HG03066 (cell line): ENCODE measurements around the gene ITGB1.
"Not testable (repeated sequence)": the region's sequence is repeated elsewhere in the genome, so short reads cannot be mapped to it uniquely, and the experiment has no call there.

ENCODE experiments used
- ATAC-seq: cut with Tn5 transposase; IDR thresholded peaks from one replicate; pipeline ENCODE4 v1.9.1; 2021; ENCODE audit warnings: low read depth; ENCODE audit not compliant: unreplicated experiment

Gene ITGB1

DNA sequence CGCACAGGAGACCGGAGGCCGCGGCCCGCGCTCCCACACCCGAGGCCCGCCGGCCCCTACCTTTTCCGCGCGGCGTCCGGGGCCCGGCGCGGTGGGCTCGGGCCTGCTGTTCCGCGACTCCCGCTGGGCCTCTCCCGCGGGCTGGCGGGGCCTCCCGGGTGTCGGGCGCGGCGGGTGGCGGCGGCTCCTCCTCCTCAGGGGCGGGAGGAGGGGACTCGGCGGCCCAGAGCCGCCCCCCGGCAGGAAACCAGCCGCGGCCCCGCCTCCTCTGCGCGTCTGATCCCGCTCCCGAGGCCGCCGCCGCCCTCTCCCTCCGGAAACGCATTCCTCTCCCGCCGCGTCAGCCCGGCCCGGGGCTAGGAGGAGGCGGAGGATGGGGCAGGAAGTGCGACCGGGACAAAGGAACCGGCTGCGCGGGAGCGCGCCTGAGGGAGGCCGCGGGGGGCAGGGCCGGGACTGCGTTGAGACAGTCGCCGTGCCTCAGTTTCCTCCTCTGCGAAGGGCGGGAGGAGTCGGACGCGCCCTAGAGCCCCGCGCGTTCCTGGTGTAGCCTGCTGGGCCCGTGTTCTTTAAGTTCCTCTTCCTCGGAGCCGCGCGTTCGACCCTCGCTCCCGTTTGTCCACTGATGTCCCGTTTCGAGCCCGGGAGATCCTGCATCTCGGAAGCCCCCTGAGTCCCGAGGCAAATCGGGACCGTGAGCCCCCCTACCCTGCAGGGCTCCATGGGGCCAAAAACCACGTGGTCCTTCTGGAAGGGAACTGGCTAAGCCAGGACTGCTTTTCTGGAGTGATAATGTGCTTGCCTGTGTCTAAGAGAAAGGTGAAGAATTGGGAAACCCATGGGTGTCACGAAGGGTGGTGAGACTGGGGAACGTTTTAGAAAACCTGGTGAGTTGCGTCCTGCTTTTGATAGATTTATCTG lies at the start of gene ITGB1:
ITGB1 (minus strand) TSS at position 146 of the 921 bp plus-strand sequence. CDS start 22,672 bp downstream, outside the sequence.
- ATAC-seq, result peak; percentile 71

DNA sequence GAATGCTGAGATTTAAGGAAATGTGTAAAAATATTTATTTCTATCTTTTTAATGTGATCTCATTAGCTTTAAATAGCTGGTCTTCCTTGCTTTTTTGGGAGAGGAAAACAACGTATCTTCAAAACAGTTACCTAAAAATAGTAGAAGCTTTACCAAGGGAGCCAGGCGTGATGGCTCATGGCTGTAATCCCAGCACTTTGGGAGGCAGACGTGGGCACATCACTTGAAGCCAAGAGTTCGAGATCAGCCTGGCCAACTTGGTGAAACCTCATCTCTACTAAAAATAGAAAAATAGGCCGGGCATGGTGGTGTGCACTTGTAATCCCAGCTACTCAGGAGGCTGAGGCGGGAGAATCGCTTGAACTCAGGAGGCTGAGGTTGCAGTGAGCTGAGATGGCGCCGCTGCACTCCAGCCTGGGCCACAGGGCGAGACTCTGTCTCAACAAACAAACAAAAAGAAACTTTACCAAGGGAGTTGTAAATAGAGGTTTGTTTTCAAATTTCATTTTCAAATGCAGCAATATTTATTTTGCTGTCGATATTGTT lies 48.4 kb upstream of the ITGB1 start:
- ATAC-seq, result no peak

DNA sequence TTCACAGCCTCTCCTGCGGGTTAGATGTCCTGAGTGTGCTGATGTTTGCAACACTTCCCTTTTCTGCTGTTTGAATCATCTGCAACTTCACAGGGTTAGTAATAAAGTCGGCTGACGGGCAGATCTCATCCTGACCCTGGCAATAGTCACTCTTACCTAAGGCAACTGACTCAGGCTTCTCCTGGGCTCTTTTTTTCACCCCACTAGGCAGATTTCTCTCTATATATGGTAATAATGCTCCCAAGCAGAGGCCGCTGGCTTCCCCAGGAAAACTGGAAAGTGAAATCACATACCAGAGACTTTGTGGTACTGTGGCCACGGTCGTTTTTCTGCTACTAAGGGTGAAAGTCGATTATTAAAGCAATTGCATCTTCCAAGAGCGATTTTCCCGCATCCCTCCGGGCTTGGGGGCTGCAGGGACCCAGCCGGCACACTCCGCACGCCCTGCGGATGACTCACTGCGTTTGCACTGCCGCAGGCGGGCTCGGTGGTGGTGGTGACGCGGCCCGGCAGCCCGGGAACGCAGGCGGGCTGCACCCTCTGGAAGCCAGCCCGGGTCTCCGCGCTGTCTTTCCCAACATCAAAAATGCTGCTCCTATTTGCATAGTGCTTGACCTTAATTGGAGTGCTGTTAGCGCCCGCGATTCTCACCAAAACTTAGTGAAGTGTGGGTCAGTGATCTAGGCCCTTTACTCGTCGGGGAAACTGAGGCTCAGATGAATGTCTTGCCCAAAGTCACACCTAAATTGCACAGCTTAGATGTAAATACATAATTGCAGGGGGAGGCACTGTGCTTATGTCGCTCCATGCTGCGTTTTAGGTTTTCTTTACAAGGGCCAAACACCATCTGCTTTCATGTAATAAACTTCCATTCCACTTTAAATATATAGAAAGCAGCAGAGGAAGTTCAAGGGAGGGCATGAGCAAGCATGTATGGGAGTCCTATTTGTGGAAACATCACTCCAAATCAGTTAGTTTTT lies 47.6 kb upstream of the ITGB1 start:
- no peak for ATAC-seq

DNA sequence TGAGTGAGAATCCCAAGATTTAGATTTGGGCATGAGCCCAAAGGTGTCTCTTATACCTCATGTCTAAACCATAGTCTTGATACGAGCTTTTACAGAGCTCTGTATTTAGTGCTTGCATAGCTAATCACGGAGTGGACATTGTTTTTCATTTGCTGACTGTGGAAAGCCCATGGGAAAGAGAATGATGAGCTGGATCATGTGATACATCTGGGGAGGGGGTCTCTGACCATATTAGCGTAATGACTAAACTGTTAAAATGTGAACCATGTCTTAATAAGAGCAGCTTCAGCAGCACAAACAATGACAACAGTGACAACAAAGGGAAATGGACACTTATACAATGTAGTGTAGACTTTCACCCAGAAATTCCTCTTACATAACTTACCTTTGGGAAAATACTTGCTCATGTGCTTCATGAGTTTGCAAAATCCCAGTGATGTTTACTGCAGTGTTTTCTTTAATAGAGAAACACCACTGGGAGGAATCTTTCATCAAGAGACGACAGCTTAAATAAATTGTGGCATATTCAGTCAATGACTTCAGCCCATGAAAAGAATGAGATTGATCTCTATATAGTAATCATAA lies 44.0 kb upstream of the ITGB1 start:
- ATAC-seq, result no peak

DNA sequence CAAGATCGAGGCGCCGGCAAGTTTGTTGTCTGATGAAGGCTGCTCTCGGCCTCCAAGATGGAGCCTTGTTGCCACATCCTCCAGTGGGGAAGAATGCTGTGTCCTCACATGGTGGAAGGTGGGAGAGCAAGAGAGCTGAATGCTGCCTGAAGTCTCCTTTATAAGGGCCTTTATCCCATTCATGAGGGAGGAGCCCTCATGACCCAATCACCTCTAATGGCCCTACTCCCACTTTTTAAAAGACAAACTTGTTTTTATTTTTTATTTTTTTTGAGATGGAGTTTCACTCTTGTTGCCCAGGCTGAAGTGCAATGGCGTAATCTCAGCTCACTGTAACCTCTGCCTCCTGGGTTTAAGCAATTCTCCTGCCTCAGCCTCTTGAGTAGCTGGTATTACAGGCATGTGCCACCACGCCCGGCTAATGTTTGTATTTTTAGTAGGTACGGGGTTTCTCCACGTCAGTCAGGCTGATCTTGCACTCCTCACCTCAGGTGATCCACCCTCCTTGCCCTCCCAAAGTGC lies 40.1 kb upstream of the ITGB1 start:
- not testable (repeated sequence) for ATAC-seq

DNA sequence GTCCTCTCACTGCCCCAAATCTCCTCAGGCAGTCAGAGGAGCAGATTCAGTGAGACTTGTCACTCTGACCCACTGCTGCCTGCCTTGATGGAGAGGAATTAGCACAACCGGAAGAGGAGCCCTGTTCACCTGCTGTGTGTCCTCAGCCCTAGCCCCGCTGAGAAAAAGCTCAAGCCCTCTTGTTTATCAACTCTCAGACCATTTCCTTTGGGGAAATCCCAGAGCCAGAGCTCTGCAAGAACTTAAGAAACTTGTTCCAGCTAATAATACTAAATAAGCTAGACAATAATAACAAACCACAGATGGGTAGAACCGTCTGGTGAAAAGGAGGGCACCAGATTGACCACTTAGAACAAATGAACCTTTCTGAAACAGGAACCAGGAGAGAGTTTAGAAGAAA lies 37.7 kb upstream of the ITGB1 start:
- ATAC-seq, result peak; percentile 60

DNA sequence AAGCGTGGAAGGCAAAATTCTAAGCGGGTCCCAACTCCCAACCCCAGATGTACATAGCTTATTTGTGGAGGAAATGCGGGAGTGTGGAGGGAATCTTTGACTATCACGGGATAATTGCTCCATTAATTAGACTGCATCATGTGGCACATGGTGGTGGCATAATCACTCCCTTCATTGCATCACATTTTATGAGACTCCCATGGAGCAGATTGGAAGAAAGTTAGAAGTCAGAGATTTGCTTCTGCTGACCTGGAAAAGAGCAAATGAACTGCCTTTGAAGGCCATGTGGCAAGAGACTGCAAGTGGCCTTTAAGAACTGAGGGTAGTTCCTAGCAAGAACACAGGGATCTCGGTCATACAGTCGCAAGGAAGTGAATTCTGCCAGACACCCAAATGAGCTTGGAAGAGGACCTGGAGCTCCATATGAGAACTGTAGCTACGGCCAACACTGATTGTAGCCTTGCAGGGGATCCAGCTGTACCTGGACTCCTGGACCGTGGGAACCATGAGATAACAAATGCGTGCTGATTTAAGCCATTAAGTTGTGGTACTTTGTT lies 37.1 kb upstream of the ITGB1 start:
- ATAC-seq, result no peak

DNA sequence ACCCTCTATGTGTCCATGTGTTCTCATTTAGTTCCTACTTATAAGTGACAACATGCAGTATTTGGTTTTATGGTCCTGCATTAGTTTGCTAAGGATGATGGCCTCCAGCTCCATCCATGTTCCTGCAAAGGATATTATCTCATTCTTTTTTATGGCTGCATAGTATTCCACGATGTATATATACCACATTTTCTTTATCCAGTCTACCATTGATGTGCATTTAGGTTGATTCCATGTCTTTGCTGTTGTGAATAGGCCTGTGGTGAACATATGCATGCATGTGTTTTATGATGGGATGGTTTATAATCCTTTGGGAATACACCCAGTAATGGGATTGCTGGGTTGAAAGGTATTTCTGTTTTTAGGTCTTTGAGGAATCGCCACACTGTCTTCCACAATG lies 36.6 kb upstream of the ITGB1 start:
- not testable (repeated sequence) for ATAC-seq

DNA sequence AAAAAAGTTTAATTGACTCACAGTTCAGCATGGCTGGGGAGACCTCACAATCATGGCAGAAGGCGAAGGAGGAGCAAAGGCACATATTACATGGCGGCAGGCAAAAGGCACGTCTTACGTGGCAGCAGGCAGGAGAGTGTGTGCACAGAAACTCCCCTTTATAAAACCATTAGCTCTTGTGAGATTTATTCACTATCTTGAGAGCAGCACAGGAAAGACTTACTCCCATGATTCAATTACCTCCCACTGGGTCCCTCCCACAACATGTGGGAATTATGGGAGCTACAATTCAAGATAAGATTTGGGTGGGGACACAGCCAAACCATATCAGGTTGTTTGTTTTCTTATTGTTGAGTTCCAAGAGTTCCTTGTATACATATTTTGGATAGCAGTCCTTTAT lies 34.3 kb upstream of the ITGB1 start:
- ATAC-seq, result not testable (repeated sequence)

DNA sequence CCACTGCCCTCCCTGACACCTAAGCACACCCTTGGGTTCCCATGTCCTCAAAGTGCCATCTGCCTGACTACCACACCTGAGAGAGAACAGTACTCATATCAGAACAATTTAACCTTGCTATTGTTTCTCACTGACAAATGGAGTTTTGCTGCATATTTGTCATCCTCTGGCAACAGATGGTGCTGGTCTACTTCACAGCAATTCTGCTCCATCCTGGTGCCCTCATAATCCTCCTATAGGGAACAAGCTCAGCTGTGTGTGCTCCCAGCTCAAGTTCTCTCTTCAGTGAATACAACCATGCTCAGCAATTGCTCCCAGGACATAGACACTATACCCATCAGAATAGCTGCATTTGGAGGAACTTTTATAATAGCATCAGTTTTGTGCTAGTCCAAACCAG lies 32.8 kb upstream of the ITGB1 start:
- no peak for ATAC-seq

DNA sequence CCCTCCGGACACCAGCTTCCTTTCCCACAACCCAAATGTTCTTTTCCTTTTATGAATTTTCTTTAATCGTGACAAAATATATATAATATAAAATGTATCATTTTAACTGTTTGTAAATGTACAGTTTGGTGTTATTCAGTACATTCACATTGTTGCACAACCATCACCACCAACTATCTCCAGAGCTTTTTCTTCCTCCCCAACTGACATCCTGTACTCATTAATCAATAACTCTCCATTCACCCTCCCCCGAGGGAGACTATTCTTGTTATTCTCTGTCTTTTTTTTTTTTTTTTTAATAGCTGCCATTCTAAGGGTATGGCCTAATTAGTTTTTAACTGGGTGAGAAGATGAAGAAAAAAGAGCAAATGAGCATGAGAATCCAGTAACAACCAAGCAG lies 30.6 kb upstream of the ITGB1 start:
- ATAC-seq, result no peak

DNA sequence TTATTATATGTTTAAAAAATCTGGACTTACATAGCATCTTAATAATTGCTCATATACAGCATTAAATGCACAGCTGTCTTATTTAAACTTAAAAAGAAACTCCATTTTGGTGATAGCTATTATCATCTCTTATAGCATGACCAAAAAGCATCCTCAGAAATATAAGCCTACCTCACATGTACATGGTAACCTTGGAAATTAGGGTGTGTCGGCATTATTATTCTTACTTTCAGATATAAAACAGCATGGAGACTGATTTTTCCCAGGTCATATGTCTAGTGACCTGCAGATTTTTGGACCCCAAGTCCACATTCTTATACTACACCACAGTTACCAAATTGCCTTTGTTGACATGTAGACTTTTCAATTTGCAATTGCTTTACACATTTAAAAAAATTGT lies 29.1 kb upstream of the ITGB1 start:
- ATAC-seq, result no peak

DNA sequence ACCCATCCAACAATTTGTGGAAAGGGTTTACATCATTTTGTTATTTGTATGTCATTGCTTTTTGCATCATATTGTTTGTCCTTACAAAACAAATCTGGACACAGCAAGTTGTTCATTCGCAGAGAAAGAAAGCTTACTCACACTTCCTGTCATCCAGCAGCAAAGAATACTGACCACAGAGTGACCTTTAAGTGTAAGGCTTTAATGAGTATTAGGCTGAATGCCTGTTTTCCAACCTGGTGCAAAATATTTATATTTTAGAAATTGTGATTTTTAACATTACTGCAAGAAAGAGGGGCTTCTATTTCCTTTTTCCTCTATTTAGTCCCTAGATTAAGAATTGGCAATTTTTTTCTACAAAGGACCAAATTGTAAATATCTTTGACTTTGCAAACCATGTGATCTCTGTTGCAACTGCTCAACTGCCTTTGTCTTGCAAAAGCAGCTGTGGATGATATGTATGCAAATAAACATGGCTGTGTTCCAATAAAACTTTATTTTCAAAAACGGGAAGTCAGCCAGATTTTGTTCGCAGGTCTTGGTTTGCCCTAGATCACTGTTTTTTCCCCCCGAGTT lies 27.8 kb upstream of the ITGB1 start:
- no peak for ATAC-seq

DNA sequence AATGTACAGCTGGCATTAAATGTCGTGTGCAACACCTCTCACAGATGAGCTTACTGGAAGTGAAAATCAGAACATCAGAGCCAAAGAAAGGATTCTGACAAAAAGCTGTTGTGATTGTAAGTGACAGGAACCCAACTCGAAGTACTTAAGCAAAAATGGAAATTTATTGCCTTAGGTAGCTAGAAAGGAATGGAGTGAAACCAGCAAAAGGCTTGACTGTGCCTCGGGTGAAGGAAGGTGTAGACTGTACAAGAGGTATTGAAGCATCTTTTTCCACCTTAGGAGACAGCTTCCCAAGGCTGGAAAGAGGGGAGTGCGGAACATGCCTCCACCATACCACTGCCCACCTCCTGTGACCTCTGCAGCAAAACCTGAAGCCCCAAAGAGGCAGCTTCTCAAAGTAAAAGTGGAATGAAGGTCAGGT lies 27.3 kb upstream of the ITGB1 start:
- no peak for ATAC-seq

DNA sequence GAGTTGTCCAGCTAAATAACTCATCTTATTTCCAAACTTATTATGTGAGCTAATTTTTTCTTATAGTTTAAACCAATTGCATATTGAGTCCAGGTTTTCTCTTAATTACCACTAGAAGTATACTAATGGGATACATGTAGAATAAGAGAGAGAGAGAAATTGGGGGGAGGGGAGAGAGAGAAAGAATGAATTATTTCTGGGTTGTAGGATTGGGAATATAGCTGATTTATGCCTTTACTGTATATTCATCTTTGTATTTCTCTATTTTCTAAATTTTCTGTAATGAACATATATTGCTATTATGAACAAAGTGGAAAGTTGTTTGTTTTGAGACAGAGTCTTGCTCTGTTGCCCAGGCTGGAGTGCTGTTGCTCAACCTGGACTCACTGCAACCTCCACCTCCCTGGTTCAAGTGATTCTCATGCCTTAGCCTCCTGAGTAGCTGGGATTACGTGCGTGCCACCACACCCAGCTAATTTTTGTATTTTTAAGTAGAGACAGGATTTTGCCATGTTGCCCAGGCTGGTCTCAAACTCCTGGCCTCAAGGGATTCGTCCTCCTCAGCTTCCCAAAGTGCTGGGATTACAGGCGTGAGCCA lies 26.1 kb upstream of the ITGB1 start:
- ATAC-seq, result no peak

DNA sequence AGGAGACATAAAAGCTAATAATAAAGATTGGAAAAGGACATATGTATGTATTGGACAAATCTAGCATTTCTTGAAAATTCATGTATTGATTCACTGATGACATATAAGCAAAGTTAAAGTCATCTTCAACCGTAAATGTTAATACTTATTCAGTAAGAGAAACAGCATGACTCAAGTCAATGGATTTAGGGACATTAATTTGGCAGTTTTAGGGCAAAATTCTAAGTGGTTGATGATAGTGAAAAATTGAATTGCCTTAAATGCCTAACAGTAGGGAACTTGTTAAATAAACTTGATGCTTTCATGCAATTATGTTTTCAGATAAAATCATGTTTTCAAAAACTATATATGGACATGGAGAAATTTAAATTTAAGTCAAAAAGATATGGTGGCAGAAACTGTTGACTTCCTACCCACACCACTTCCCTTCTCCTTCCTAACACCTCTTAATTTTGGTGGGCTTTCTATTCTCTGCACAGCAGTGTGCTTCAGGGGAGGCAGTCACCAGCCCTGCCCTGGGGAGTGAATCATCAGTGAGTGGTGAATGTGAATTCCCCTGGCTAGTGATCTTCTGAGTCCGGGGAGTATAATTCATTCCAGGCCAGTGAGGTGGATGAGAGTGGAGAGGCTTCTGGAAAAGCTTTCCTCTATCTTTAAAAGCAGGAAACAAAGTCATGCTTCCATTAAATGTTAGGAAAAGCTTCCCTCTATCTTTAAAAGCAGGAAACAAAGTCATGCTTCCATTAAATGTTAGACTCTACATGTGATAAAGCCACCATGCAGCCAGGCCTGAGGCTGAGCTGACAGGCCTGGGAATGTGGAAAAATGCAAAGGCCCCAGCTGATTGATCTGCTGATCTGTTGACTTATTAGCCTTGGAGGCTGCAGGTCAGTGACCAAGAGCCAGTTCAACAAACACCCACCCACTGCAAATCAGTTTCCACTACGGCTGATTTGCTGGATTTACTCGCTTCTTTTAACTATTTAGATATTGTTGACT lies 25.2 kb upstream of the ITGB1 start:
- no peak for ATAC-seq

DNA sequence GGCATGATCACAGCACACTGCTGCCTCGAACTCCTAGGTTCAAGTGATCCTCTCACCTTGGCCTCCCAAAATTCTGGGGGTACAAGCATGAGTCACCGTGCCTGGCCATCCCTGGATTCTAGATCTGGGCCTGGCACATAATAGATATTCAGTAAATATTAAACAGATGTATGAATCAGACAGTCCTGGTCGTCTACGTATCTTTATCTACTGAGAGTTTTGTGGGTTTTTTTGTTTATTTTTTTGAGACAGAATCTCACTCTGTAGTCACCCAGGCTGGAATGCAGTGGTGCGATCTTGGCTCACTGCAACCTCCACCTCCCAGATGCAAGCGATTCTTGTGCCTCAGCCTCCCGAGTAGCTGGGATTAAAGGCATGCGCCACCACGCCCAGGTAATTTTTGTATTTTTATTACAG lies 24.3 kb upstream of the ITGB1 start:
- no peak for ATAC-seq

DNA sequence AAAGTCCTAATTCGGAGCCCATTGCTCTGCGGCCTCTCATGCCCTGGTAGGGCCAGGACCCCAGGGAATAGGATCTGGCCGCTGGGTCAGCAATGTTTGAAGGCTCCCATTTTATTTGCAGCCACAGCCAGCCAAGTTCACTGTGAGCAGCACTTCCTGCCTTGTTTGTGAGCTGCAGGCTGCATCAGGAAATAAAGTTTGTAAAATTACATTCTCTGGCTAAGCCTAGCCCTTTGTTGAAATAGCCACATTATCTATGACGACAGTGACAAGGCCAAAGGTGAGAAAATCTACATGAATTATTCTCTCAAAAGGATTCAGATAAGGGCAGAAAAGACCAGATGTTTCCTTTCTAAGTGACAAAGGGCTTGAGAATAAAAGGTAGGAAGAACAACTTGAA lies 23.7 kb upstream of the ITGB1 start:
- ATAC-seq, result no peak
